Activated naive CD8-positive, alpha-beta T cell treated with anti-CD3 and anti-CD28 coated beads, Interleukin-2, amount 50 U/mL, for 24 hours (primary cell): ENCODE measurements around the gene BORCS6.
A peak's percentile ranks its signal among the peaks of the same experiment; 100 is the strongest.

Experiments
- ATAC-seq: fragments of 150-1000 bp; cut with Tn5 transposase; one replicate; pipeline ENCODE4 v1.10.0; 2021
- DNase-seq: peaks from one replicate; pipeline ENCODE4 v3.0.0; 2021
- H3K27ac Mint-ChIP-seq: one replicate; pipeline ENCODE4 v1.8.0; 2021; ENCODE audit warnings: mild to moderate bottlenecking, mixed read lengths
- H3K27me3 Mint-ChIP-seq: one replicate; pipeline ENCODE4 v1.8.0; 2021; ENCODE audit warnings: mixed read lengths
- H3K36me3 Mint-ChIP-seq: one replicate; pipeline ENCODE4 v1.8.0; 2021; ENCODE audit warnings: low read depth, mixed read lengths
- H3K4me1 Mint-ChIP-seq: one replicate; pipeline ENCODE4 v1.8.0; 2021; ENCODE audit warnings: mixed read lengths
- H3K4me3 Mint-ChIP-seq: one replicate; pipeline ENCODE4 v1.8.0; 2021; ENCODE audit warnings: mild to moderate bottlenecking, moderate library complexity, mixed read lengths
- H3K9me3 Mint-ChIP-seq: one replicate; pipeline ENCODE4 v1.8.0; 2021; ENCODE audit warnings: mixed read lengths

The BORCS6 gene

GRCh38 chr17:8189711-8190477 is at the start of gene BORCS6:
Gene BORCS6 (minus strand): TSS chr17:8190180. CDS start chr17:8190140, 40 bp downstream.
- ATAC-seq = peak; percentile 45
- Mint-ChIP-seq H3K27me3 (no peaks in the 10 kb centered on the region), H3K27ac (peak within 1 kb of the TSS; percentile 88), H3K4me3 (no peak within 1 kb of the TSS), H3K4me1 (peaks cover 14% of the 10 kb centered on the region), H3K9me3 (no peaks in the 10 kb centered on the region), H3K36me3 (no peaks in the 10 kb centered on the region)
- peak; percentile 93 for DNase-seq

- ATAC-seq (no peak), DNase-seq (no peak)
- Mint-ChIP-seq H3K4me3 (no peak overlapping the region), H3K9me3 (no peaks in the 10 kb centered on the region), H3K4me1 (peaks cover 10% of the 10 kb centered on the region), H3K27me3 (no peaks in the 10 kb centered on the region), H3K27ac (no peak overlapping the region), H3K36me3 (peaks cover 52% of the 10 kb centered on the region)
Measured at GRCh38 chr17:8237886-8238285, 47.9 kb upstream of the BORCS6 start.

- Mint-ChIP-seq H3K4me3 (no peak overlapping the region), H3K27me3 (no peaks in the 10 kb centered on the region), H3K4me1 (peaks cover 6% of the 10 kb centered on the region), H3K27ac (no peak overlapping the region), H3K9me3 (no peaks in the 10 kb centered on the region), H3K36me3 (peaks cover 55% of the 10 kb centered on the region)
- ATAC-seq (no peak), DNase-seq (no peak)
Measured at GRCh38 chr17:8237175-8237574, 47.2 kb upstream of the BORCS6 start.

- Mint-ChIP-seq H3K4me1 (peaks cover 6% of the 10 kb centered on the region), H3K9me3 (no peaks in the 10 kb centered on the region), H3K36me3 (peaks cover 62% of the 10 kb centered on the region), H3K4me3 (no peak overlapping the region), H3K27ac (no peak overlapping the region), H3K27me3 (no peaks in the 10 kb centered on the region)
- DNase-seq (no peak), ATAC-seq (no peak)
Measured at GRCh38 chr17:8235676-8236075, 45.7 kb upstream of the BORCS6 start.

GRCh38 chr17:8234361-8235270 is 44.6 kb upstream of the BORCS6 start:
- H3K27ac Mint-ChIP-seq = no peak overlapping the region
- ATAC-seq = no peak
- H3K9me3 Mint-ChIP-seq = no peaks in the 10 kb centered on the region
- H3K36me3 Mint-ChIP-seq = peaks cover 66% of the 10 kb centered on the region
- H3K4me1 Mint-ChIP-seq = peaks cover 3% of the 10 kb centered on the region
- DNase-seq = no peak
- H3K27me3 Mint-ChIP-seq = no peaks in the 10 kb centered on the region
- no peak overlapping the region for H3K4me3 Mint-ChIP-seq

- no peak for DNase-seq
- H3K9me3 Mint-ChIP-seq = no peaks in the 10 kb centered on the region
- H3K27me3 Mint-ChIP-seq = peaks cover 3% of the 10 kb centered on the region
- H3K36me3 Mint-ChIP-seq = peaks cover 71% of the 10 kb centered on the region
- H3K4me3 Mint-ChIP-seq = no peak overlapping the region
- no peak overlapping the region for H3K27ac Mint-ChIP-seq
- peaks cover 9% of the 10 kb centered on the region for H3K4me1 Mint-ChIP-seq
- no peak for ATAC-seq
Measured at GRCh38 chr17:8231701-8232100, 41.7 kb upstream of the BORCS6 start.

- Mint-ChIP-seq H3K27me3 (peaks cover 15% of the 10 kb centered on the region), H3K9me3 (no peaks in the 10 kb centered on the region), H3K4me1 (peaks cover 44% of the 10 kb centered on the region), H3K4me3 (peak overlapping the region; percentile 51), H3K36me3 (peaks cover 52% of the 10 kb centered on the region), H3K27ac (peak overlapping the region; percentile 85)
- DNase-seq = no peak
- no peak for ATAC-seq
Measured at GRCh38 chr17:8227238-8227581, 37.2 kb upstream of the BORCS6 start.

- H3K36me3 Mint-ChIP-seq = peaks cover 50% of the 10 kb centered on the region
- peak overlapping the region; percentile 85 for H3K27ac Mint-ChIP-seq
- peak overlapping the region; percentile 51 for H3K4me3 Mint-ChIP-seq
- DNase-seq (peak; percentile 63), ATAC-seq (no peak)
- peaks cover 49% of the 10 kb centered on the region for H3K4me1 Mint-ChIP-seq
- H3K27me3 Mint-ChIP-seq = peaks cover 19% of the 10 kb centered on the region
- no peaks in the 10 kb centered on the region for H3K9me3 Mint-ChIP-seq
Measured at GRCh38 chr17:8226536-8227237, 36.7 kb upstream of the BORCS6 start.

- DNase-seq (peak; percentile 76), ATAC-seq (no peak)
- H3K27ac Mint-ChIP-seq = peak overlapping the region; percentile 85
- H3K4me1 Mint-ChIP-seq = peaks cover 56% of the 10 kb centered on the region
- H3K36me3 Mint-ChIP-seq = peaks cover 48% of the 10 kb centered on the region
- peaks cover 22% of the 10 kb centered on the region for H3K27me3 Mint-ChIP-seq
- H3K9me3 Mint-ChIP-seq = no peaks in the 10 kb centered on the region
- peak overlapping the region; percentile 51 for H3K4me3 Mint-ChIP-seq
Measured at GRCh38 chr17:8225813-8226535, 36.0 kb upstream of the BORCS6 start.

- H3K4me3 Mint-ChIP-seq = peak overlapping the region; percentile 52
- H3K27ac Mint-ChIP-seq = peak overlapping the region; percentile 95
- ATAC-seq = no peak
- no peaks in the 10 kb centered on the region for H3K9me3 Mint-ChIP-seq
- H3K36me3 Mint-ChIP-seq = peaks cover 48% of the 10 kb centered on the region
- H3K4me1 Mint-ChIP-seq = peaks cover 61% of the 10 kb centered on the region
- peaks cover 26% of the 10 kb centered on the region for H3K27me3 Mint-ChIP-seq
- no peak for DNase-seq
Measured at GRCh38 chr17:8224891-8225812, 35.2 kb upstream of the BORCS6 start.

GRCh38 chr17:8223356-8224126 is 33.6 kb upstream of the BORCS6 start:
- no peaks in the 10 kb centered on the region for H3K9me3 Mint-ChIP-seq

GRCh38 chr17:8222630-8223355 is 32.8 kb upstream of the BORCS6 start:
- Mint-ChIP-seq H3K9me3 (no peaks in the 10 kb centered on the region), H3K4me3 (peak overlapping the region; percentile 97), H3K27me3 (peaks cover 26% of the 10 kb centered on the region), H3K36me3 (peaks cover 32% of the 10 kb centered on the region), H3K27ac (peak overlapping the region; percentile 99), H3K4me1 (peaks cover 63% of the 10 kb centered on the region)
- ATAC-seq = peak; percentile 50
- peak; percentile 92 for DNase-seq

More at GRCh38 chr17:8223356-8224126, 33.6 kb upstream of the BORCS6 start:
- peaks cover 35% of the 10 kb centered on the region for H3K36me3 Mint-ChIP-seq
- peaks cover 26% of the 10 kb centered on the region for H3K27me3 Mint-ChIP-seq
- H3K4me3 Mint-ChIP-seq = peak overlapping the region; percentile 97
- peak overlapping the region; percentile 99 for H3K27ac Mint-ChIP-seq
- DNase-seq (peak; percentile 73), ATAC-seq (peak; percentile 4)
- H3K4me1 Mint-ChIP-seq = peaks cover 63% of the 10 kb centered on the region
